ENCODE results near the gene KIF15.

The KIF15 gene

DNA sequence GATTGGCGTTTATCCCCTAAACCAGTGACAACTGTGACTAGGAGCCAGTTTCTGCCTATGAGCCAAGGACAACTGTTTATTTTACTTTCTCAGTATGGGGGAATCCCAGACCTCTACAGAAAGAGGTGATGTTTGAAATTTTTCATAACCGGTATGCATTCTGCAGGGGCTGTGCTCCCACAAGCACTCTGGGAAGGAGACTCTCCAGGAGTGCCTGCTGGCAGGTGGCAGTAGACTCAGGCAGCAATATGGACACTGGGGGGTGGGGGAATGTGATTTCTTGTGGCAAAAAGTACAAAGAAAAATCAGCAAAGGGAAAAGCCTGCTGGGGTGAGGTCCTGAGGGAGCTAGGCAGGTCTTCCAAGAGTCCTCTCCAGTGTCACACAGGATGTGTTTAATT is 118.7 kb downstream of the KIF15 start:
- DNase-seq: no peak

DNA sequence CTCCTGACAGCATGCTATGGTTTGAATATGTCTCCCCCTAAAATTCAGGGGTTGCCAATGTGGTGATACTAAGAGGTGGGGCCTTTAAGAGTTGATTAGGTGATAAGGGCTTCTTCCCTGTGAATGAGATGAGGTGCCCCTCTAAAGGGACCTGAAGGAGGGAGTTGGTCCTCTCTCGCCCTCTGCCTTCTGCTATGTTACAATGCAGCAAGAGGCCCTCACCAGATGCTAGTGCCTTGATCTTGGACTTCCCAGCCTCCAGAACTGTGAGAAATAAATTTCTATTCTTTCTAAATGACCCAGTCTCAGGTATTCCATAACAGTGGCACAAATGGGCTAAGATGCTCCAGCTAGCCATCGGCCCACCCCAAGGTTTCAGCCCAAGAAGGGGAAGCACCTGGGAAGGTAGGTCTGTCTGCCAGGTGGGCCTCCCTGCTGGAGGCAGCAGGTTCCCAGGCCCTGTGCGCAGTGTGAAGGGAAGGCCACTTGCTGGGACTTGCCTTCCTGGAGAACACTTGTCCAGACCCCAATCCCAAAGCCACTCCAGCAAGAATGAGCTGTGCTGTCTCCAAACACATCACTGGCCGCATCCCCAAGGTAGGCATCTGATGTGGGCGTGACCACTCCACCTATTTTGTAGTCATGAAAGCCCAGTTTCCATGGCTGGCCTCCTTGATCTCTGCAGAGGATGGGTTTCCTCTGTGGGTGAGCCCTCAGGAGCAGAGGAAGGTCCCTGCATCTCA is 121.8 kb downstream of the KIF15 start:
- no peak for DNase-seq

DNA sequence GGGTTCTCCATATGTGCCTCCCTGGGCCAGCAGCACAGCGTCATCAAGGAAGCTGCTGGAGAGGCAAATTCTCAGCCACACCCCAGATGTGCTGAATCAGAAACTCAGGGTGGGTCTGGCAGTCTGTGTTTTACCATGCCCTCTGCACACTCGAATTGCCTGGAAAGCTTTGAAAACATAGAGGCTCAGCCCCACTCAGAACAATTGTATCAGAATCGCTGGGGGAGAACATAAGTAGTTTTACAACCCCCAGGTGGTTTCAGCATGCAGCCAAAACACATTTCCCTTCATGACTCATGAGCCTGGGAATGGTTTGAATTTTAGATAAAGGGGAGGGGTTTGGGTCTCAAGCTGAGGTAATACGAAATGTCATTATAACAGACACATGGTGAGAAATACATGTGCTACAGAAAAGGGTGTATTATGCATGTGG is 122.4 kb downstream of the KIF15 start:
- DNase-seq: no peak

DNA sequence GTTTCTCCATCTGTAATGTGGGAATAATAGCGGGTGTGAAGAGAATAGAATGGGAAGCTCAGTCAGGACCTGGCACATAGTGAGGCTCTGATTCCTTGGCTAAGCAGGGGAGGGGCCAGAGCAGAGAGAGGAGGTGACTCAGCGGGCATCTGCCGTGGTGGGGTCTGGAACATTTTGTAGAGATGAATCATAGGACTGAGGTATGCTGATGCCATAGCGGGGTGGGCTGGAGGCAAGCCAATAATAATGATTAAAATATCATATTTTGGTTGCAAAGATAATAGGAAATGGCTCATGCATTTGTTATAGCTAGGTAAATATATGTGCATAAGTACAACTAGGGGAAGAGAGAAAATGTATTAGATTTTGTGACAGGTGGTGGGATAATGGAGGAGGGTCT is 124.0 kb downstream of the KIF15 start:
- no peak for DNase-seq

DNA sequence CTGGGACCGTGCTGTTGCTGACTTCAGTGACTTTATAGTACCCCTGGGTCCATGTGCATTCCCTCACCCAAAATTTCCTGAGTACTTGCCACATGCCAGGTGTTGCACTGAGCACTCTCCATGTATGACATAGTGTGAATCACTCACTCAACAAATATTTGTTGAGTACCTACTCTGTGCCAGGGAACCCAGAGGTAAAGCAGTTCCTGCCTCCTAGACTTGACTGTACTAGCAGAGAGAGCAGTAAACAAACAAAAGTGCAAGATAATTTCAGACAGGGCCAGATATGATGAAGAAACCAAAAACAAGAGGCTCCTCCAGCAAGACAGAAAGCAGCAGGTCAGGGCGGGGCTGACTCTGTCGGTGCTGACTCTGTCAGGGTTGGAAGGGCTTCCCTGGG is 125.0 kb downstream of the KIF15 start:
- no peak for DNase-seq

DNA sequence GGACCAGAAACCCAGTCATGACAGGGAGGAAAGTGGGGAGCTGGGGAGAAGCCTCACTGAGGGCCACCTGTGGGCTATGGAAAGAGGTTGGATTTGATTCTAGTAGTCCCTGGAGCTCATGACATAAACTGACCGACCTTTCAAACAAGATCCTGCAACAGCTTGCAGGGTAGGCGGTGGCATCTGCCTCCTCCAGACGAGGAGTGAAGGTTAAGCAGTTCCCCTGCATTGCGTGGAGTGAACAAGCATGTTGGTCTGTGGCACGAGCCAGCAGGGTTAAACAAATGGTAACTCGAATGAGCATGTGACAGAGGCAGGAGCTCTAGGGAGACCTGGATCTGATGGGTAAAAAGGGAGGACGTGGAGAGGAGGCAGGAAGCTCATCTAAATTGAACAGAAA is 125.5 kb downstream of the KIF15 start:
- DNase-seq: no peak

DNA sequence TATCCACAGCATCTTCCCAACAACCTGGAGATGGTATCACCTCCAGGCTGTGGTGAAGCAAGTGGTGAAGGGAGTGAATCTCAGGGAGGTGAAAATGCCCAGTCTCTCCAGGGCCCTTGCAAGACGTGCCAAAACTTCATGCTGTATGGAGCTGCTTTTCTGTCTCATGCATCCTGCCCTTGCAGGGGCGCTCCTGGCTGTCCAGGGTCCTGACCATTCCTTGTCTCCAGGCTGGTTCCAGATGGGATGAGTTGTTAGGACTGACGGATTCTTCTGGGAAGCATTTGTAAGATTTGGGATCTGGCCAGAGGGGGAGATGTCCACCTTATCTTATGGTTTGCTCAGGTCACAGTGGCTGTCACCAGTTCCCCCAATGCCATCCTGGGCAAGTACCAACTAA is 128.7 kb downstream of the KIF15 start:
- DNase-seq: no peak

DNA sequence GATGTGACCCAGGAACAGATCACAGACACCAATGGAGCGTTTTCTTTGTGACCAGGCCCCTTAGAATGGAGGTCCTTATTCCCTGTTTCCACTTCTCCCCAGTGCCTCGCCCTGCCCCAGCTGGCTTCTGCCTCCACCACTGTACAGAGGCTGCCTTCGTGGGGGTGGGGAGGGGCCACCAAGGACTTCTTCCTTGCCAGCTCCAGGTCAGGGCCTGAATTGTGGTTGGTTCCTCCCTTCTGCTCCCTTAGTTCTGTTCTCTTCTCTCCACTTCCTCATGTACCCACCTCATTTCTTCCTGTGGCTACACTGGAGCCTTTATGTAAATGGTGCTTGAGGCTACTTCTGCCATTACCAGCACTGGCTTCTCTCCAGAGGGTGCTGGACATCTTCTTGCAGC is 129.3 kb downstream of the KIF15 start:
- DNase-seq: no peak

DNA sequence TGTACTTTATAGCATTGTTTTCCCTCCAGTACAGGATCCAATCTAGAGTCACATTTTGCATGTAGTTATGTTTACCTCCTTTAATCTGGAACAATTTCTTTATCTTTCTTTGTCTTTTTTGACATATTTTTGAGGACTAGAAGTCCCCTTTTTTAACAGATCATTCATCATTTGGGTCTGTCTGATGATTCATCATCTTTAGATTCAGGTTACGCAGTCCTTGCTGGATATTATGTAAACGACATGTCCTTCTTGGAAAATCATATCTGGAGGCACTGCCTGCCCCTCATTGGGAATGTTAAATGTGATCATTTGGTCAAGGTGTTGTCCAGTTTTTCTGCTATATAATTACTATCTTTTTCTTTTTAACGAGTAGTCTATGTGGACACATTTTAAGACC is 131.1 kb downstream of the KIF15 start:
- DNase-seq: no peak

DNA sequence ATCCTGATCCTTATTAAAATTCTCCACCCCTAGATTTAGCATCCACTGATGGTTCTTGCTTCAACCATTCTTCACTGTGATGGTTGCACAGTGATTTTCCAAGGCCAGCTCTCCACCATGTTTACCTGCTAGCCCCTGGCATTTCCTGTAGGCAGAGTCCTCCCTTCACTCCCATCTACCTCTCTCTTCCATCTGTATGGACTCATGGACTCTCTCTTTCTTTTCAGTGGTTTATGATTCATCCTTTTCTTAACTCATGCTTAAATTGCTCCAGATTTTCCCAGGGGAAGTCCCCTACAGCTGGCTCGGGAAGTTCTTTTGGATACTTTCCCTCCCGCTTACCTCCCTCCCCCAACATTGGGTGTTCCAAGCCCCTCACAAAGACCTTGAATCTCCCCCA is 131.5 kb downstream of the KIF15 start:
- no peak for DNase-seq

DNA sequence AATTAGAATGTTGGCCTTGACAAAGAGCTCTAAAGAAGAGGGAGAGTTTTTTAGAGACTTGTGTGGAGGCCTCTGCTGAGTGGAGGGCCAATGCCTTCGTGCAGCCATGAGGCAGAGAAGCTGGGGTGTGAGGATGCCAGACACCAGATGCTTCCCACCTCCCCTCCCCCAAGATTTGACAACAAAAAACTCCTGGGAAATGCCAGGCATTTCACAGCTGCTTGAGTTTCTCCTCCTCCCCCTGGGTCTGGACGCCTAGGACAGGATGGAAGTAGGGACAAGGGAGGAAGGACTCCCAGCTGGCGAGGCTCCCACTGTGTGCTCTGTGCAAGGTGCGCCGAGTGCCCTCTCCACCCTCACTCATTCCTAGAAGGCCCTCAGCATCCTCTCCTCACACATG is 132.9 kb downstream of the KIF15 start:
- no peak for DNase-seq

DNA sequence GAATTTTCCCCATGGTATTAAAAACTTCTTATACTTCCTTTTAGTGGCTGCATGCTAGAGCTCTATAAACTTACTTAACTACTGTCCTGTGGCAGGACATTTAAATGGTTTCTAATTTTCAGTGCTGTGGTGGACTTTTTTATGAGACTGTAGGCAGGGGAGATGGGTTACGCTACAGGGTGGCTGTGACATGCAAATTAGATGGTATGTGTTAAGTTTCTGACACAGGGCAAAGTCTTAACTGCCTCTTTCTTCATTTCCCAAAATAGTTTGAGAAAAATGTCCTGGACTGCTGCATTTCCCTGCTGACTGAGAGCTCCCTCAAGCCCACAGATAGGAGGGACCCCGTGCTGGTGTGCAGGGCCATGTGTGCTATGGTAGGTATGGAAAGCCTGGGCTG is 134.8 kb downstream of the KIF15 start:
- DNase-seq: no peak

DNA sequence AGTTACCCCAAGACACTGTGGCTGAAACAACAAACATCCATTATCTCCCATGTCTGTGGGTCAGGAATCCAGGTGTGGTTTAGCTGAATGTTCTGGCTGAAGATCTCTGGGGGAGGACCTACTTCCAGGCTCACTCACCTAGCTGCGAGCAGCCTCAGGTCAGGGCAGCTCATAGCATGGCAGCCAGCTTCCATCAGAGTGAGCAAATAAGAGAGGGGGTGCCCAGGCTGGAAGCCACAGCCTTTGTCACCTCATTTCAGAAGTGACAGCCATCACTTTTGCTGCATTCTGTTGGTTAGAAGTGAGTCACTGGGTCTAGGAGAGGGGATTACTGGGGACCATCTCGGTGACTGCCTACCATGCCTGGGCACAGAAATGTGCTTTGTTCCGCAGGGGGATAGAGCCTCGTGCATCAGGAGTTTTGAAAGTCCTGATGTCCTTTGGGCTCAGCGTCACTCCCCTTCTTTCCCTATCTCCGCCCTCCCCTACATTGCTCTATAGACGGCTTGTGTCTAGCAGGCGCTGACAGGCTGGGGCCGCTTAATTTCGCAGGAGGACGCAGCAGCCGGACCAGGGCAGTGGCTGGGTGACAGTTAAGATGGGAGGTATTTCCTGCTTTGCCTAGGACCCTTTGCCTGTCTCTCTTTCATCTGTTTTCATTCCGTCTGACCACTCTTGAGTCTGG is 138.2 kb downstream of the KIF15 start:
- DNase-seq: no peak

DNA sequence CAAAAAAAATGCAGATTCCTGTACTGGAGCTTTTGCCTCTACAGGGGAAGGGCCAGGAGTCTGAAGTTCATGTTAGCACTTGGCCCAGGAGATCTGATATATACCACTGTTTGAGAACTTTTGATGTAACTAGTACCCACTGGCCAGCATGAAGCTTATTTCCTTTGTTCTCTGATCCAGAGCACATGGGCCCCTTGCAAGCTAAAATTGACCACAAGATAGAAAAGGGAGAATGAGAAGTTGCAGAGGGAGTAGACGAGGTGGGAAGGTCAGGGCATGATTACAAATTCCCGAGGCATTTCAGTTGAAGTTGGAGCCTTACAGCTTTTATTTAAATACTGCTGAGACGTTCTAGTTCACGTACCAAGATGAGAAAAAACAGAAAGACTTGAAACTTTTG is 141.0 kb downstream of the KIF15 start:
- no peak for DNase-seq

Measured in NCI-H748 treated with DMSO at 0.1 percent for 48 hours (cell line).